ENCODE measurements around the gene FBXL19.

The FBXL19 gene

DNA sequence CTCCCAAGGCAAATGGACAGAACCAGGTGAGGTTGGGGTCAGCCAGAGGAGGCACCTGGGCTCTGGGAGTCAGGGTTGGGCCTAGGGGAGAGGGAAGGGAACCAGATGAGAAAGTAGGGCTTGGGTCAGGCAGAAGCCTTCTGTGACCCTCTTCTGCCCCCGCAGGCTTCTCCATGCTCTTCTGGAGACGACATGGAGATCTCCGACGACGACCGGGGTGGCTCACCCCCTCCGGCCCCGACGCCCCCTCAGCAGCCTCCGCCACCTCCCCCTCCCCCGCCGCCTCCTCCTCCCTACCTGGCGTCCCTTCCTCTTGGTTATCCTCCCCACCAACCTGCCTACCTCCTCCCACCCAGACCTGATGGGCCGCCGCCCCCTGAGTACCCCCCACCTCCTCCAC lies 42.1 kb downstream of the FBXL19 start:
- Histone ChIP-seq H3K27me3 (ENCODE audit: control insufficient read depth, insufficient read depth, low read length) (no peaks in the 10 kb centered on the region), H3K4me1 (ENCODE audit: control insufficient read depth, insufficient read depth, low read length) (no peaks in the 10 kb centered on the region), H3K9ac (ENCODE audit: low read depth, low read length) (no peak overlapping the region), H3K9me3 (ENCODE audit: control insufficient read depth, insufficient read depth, low read length) (no peaks in the 10 kb centered on the region), H3K4me3 (ENCODE audit: low read depth, low read length) (no peak overlapping the region), H3K36me3 (ENCODE audit: control insufficient read depth, insufficient read depth, low read length) (peaks cover 67% of the 10 kb centered on the region)

DNA sequence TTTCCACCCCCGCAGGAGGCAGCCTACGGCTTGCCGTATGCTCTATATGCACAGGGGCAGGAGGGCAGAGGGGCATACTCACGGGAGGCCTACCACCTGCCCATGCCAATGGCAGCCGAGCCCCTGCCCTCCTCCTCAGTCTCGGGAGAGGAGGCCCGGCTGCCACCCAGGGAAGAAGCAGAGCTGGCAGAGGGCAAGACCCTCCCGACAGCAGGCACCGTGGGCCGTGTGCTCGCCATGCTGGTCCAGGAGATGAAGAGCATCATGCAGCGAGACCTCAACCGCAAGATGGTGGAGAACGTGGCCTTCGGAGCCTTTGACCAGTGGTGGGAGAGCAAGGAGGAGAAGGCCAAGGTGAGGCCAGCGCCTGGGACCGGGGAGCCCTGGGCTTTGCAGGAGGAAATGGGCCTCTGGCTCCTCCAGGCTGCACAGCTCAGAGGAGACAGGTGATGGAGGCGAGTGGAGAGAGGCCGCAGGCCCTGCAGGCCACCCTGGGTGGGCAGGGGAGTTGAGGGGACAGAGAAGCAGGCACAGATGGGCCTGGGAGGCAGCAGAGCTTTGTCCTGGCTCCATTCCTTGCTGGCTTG lies 42.8 kb downstream of the FBXL19 start:
- Histone ChIP-seq H3K36me3 (ENCODE audit: control insufficient read depth, insufficient read depth, low read length) (peaks cover 67% of the 10 kb centered on the region), H3K4me1 (ENCODE audit: control insufficient read depth, insufficient read depth, low read length) (no peaks in the 10 kb centered on the region), H3K4me3 (ENCODE audit: low read depth, low read length) (no peak overlapping the region), H3K9ac (ENCODE audit: low read depth, low read length) (no peak overlapping the region), H3K27me3 (ENCODE audit: control insufficient read depth, insufficient read depth, low read length) (no peaks in the 10 kb centered on the region), H3K9me3 (ENCODE audit: control insufficient read depth, insufficient read depth, low read length) (no peaks in the 10 kb centered on the region)

DNA sequence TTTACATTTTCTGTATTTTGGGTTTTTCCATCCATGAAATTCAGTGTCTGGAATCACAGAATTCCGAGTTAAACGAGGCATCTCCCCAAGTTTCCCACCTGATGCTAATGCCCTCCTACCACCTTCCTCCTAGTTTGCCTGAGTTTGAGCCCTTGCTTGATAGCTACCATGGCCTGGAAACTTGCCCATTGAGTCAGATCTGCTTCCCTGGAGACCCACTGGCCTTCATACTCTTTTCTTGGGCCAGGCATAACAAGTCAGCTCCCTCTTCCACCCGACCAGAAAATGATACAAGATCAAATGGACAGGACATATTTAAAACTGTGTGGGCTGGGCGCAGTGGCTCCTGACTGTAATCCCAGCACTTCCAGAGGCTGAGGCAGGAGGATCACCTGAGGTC lies 44.4 kb downstream of the FBXL19 start:
- Histone ChIP-seq H3K4me3 (ENCODE audit: low read depth, low read length) (no peak overlapping the region), H3K4me1 (ENCODE audit: control insufficient read depth, insufficient read depth, low read length) (no peaks in the 10 kb centered on the region), H3K9ac (ENCODE audit: low read depth, low read length) (no peak overlapping the region), H3K9me3 (ENCODE audit: control insufficient read depth, insufficient read depth, low read length) (no peaks in the 10 kb centered on the region), H3K36me3 (ENCODE audit: control insufficient read depth, insufficient read depth, low read length) (peaks cover 75% of the 10 kb centered on the region), H3K27me3 (ENCODE audit: control insufficient read depth, insufficient read depth, low read length) (no peaks in the 10 kb centered on the region)

DNA sequence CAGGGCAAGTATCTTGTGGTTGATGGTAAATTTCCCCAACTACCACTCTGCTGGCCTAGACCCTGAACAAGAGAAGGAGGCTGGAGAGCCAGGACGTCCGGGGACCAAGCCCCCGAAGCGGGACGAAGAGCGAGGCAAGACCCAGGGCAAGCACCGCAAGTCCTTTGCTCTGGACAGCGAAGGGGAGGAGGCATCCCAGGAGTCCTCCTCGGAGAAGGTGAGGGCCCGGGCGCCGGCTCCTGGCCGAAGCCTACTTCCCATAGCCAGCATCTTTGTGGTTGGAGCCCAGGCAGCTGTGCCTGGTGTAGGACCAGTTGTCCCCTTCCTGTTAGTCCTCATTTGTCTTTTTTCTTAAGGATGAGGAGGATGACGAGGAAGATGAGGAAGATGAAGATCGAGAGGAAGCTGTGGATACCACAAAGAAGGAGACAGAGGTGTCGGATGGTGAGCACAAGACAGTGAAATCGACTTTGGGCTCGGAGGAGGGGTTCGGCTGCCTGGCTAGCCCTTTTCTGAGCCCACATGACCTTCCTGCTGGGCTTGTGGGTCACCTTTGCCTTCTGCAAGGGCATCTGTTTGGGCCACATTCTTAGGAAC lies 46.0 kb downstream of the FBXL19 start:
- no peaks in the 10 kb centered on the region for H3K4me1 ChIP-seq (ENCODE audit: control insufficient read depth, insufficient read depth, low read length)
- H3K9me3 ChIP-seq (ENCODE audit: control insufficient read depth, insufficient read depth, low read length): no peaks in the 10 kb centered on the region
- H3K9ac ChIP-seq (ENCODE audit: low read depth, low read length): no peak overlapping the region
- H3K36me3 ChIP-seq (ENCODE audit: control insufficient read depth, insufficient read depth, low read length): peaks cover 73% of the 10 kb centered on the region
- H3K4me3 ChIP-seq (ENCODE audit: low read depth, low read length): no peak overlapping the region
- no peaks in the 10 kb centered on the region for H3K27me3 ChIP-seq (ENCODE audit: control insufficient read depth, insufficient read depth, low read length)

DNA sequence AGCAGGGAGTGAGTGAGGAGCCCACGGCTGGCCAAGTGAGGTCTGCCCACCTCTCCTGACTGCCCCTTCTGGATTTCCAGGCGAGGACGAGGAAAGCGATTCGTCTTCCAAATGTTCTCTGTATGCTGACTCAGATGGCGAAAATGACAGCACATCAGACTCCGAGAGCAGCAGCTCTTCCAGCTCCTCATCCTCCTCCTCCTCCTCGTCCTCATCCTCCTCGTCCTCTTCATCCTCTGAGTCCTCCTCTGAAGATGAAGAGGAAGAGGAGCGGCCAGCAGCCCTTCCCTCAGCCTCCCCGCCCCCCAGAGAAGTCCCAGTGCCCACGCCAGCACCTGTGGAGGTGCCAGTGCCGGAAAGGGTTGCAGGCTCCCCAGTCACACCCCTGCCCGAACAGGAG lies 47.9 kb downstream of the FBXL19 start:
- no peak overlapping the region for H3K4me3 ChIP-seq (ENCODE audit: low read depth, low read length)
- H3K9ac ChIP-seq (ENCODE audit: low read depth, low read length): no peak overlapping the region
- H3K27me3 ChIP-seq (ENCODE audit: control insufficient read depth, insufficient read depth, low read length): no peaks in the 10 kb centered on the region
- no peaks in the 10 kb centered on the region for H3K4me1 ChIP-seq (ENCODE audit: control insufficient read depth, insufficient read depth, low read length)
- H3K9me3 ChIP-seq (ENCODE audit: control insufficient read depth, insufficient read depth, low read length): no peaks in the 10 kb centered on the region
- H3K36me3 ChIP-seq (ENCODE audit: control insufficient read depth, insufficient read depth, low read length): peaks cover 71% of the 10 kb centered on the region

DNA sequence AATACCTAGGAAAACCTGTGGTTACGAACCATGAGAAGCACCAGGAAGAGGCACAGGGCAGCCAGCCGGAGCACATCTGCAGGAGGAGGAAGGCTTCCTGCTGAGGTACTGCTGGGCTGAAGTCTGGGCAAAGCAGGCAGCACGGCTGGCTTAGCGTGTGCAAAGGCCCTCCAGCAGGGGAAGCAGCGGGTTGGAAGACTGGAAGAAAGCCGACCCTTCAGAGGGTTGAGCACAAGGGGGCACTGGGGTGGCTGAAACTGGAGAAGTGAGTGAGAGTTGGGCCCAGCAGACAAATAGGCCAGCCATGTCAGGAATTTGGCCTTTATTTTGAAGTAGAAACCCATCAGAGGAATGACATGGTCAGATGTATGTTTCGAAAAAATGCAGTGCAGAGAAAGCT lies 49.5 kb downstream of the FBXL19 start:
- no peak overlapping the region for H3K9ac ChIP-seq (ENCODE audit: low read depth, low read length)
- H3K4me3 ChIP-seq (ENCODE audit: low read depth, low read length): no peak overlapping the region
- H3K36me3 ChIP-seq (ENCODE audit: control insufficient read depth, insufficient read depth, low read length): peaks cover 65% of the 10 kb centered on the region

DNA sequence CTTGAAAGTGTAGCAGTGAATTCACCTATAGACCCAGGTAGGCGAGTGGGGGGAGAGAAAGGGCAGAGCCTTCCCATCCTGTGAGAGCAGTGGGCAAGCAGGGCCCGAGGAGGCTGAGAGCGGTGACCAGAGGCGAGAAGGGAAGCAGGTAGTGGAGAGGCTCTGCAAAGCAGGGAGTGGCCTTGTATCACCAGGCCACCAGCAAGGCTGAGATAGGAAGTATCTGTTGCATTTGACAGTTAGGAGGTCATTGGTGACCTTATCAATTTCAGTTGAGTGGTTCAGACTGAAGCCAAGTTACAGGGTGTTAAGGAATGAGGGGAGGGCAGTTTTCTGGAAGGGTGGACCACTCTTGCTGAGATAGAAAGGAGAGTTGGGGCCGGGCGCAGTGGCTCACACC lies 51.0 kb downstream of the FBXL19 start:
- Histone ChIP-seq H3K4me1 (ENCODE audit: control insufficient read depth, insufficient read depth, low read length) (no peaks in the 10 kb centered on the region), H3K9me3 (ENCODE audit: control insufficient read depth, insufficient read depth, low read length) (no peaks in the 10 kb centered on the region), H3K27me3 (ENCODE audit: control insufficient read depth, insufficient read depth, low read length) (no peaks in the 10 kb centered on the region), H3K36me3 (ENCODE audit: control insufficient read depth, insufficient read depth, low read length) (peaks cover 67% of the 10 kb centered on the region), H3K9ac (ENCODE audit: low read depth, low read length) (no peak overlapping the region), H3K4me3 (ENCODE audit: low read depth, low read length) (no peak overlapping the region)

More for the DNA sequence above, 49.5 kb downstream of the FBXL19 start:
- Histone ChIP-seq H3K4me1 (ENCODE audit: control insufficient read depth, insufficient read depth, low read length) (no peaks in the 10 kb centered on the region), H3K27me3 (ENCODE audit: control insufficient read depth, insufficient read depth, low read length) (no peaks in the 10 kb centered on the region), H3K9me3 (ENCODE audit: control insufficient read depth, insufficient read depth, low read length) (no peaks in the 10 kb centered on the region)

DNA sequence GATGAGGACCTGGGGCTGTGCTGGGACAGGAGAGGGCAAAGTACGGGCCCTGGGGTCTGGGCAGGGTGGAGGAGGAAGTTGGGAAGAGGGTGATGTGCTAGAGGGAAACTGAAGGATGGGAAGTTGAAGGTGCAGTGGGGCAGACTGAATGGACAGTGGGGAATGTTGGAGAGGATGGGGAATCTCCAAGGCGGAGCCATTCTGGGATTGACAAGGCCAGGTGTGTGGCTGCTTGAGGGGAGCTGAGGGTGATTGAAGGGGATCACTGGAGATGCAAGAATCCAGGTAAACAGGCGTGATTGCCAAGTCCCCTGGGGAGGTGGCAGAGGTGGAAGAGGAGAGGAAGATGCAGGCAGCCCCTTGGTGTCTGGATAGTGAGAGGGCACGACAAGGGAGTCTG lies 53.1 kb downstream of the FBXL19 start:
- no peak overlapping the region for H3K4me3 ChIP-seq (ENCODE audit: low read depth, low read length)
- no peak overlapping the region for H3K9ac ChIP-seq (ENCODE audit: low read depth, low read length)
- H3K36me3 ChIP-seq (ENCODE audit: control insufficient read depth, insufficient read depth, low read length): peaks cover 66% of the 10 kb centered on the region
- no peaks in the 10 kb centered on the region for H3K27me3 ChIP-seq (ENCODE audit: control insufficient read depth, insufficient read depth, low read length)
- no peaks in the 10 kb centered on the region for H3K9me3 ChIP-seq (ENCODE audit: control insufficient read depth, insufficient read depth, low read length)
- H3K4me1 ChIP-seq (ENCODE audit: control insufficient read depth, insufficient read depth, low read length): no peaks in the 10 kb centered on the region

DNA sequence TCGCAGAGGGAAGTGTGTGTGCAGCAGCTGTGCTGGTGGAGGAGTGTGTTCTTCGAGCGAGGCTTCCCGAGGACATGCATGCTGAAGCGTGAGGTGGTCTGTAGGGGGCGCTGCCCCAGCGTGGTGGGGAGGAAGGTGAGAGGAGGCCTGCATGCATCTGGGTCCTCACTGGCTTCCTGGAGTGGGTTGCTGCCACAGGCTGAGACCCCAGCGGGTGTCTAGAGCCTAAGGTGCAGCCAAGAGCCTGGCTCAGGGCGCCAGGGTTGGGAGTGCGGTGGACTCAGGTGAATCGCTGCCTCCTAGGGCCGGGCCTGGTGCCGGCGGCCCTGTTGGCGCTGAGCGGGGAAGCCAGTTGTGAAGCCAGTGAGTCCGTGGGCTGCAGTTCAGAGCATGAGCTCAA lies 54.1 kb downstream of the FBXL19 start:
- no peaks in the 10 kb centered on the region for H3K27me3 ChIP-seq (ENCODE audit: control insufficient read depth, insufficient read depth, low read length)
- H3K36me3 ChIP-seq (ENCODE audit: control insufficient read depth, insufficient read depth, low read length): peaks cover 59% of the 10 kb centered on the region

DNA sequence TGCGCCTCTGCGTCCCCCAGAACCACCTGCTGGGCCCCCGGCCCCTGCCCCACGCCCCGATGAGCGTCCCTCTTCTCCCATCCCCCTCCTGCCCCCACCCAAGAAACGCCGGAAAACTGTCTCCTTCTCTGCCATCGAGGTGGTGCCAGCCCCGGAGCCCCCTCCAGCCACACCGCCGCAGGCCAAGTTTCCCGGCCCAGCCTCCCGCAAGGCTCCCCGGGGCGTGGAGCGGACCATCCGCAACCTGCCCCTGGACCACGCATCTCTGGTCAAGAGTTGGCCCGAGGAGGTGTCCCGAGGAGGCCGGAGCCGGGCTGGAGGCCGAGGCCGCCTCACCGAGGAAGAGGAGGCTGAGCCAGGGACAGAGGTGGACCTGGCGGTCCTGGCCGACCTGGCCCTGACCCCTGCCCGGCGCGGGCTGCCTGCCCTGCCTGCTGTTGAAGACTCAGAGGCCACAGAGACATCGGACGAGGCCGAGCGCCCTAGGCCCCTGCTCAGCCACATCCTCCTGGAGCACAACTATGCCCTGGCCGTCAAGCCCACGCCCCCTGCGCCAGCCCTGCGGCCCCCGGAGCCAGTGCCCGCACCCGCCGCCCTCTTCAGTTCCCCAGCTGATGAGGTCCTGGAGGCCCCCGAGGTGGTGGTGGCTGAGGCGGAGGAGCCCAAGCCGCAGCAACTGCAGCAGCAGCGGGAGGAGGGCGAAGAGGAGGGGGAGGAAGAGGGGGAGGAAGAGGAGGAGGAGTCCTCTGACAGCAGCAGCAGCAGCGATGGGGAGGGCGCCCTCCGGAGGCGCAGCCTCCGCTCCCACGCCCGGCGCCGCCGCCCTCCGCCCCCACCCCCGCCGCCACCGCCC lies 56.0 kb downstream of the FBXL19 start:
- H3K27me3 ChIP-seq (ENCODE audit: control insufficient read depth, insufficient read depth, low read length): no peaks in the 10 kb centered on the region
- no peaks in the 10 kb centered on the region for H3K4me1 ChIP-seq (ENCODE audit: control insufficient read depth, insufficient read depth, low read length)
- H3K36me3 ChIP-seq (ENCODE audit: control insufficient read depth, insufficient read depth, low read length): peaks cover 57% of the 10 kb centered on the region
- H3K9me3 ChIP-seq (ENCODE audit: control insufficient read depth, insufficient read depth, low read length): no peaks in the 10 kb centered on the region
- H3K4me3 ChIP-seq (ENCODE audit: low read depth, low read length): no peak overlapping the region
- no peak overlapping the region for H3K9ac ChIP-seq (ENCODE audit: low read depth, low read length)

More for the DNA sequence above, 54.1 kb downstream of the FBXL19 start:
- Histone ChIP-seq H3K9me3 (ENCODE audit: control insufficient read depth, insufficient read depth, low read length) (no peaks in the 10 kb centered on the region), H3K4me1 (ENCODE audit: control insufficient read depth, insufficient read depth, low read length) (no peaks in the 10 kb centered on the region), H3K4me3 (ENCODE audit: low read depth, low read length) (no peak overlapping the region), H3K9ac (ENCODE audit: low read depth, low read length) (no peak overlapping the region)

DNA sequence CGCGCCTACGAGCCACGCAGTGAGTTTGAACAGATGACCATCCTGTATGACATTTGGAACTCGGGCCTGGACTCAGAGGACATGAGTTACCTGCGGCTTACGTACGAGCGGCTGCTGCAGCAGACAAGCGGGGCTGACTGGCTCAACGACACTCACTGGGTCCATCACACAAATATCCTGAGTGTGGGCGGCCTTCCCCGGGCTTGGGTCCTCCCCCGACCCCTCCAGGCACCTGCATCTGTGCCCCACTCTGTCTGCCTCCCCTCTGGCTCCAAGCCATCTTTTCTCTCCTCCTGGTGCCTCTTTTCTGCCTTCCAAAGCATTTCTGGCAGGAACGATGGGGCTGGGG lies 56.6 kb downstream of the FBXL19 start:
- H3K36me3 ChIP-seq (ENCODE audit: control insufficient read depth, insufficient read depth, low read length): peaks cover 56% of the 10 kb centered on the region

DNA sequence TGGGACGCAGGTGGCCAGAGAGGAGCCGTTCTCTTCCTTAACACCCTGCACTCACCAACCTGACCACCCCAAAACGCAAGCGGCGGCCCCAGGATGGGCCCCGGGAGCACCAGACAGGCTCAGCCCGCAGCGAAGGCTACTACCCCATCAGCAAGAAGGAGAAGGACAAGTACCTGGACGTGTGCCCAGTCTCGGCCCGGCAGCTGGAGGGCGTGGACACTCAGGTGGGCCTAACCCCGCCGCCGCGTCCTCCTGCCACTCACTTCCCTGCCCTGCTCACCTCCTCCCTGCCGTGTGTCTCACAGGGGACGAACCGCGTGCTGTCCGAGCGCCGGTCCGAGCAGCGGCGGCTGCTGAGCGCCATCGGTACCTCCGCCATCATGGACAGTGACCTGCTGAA lies 57.1 kb downstream of the FBXL19 start:
- Histone ChIP-seq H3K27me3 (ENCODE audit: control insufficient read depth, insufficient read depth, low read length) (no peaks in the 10 kb centered on the region), H3K4me3 (ENCODE audit: low read depth, low read length) (no peak overlapping the region), H3K36me3 (ENCODE audit: control insufficient read depth, insufficient read depth, low read length) (peaks cover 53% of the 10 kb centered on the region), H3K9me3 (ENCODE audit: control insufficient read depth, insufficient read depth, low read length) (no peaks in the 10 kb centered on the region), H3K9ac (ENCODE audit: low read depth, low read length) (no peak overlapping the region), H3K4me1 (ENCODE audit: control insufficient read depth, insufficient read depth, low read length) (no peaks in the 10 kb centered on the region)

More for the DNA sequence above, 56.6 kb downstream of the FBXL19 start:
- Histone ChIP-seq H3K4me1 (ENCODE audit: control insufficient read depth, insufficient read depth, low read length) (no peaks in the 10 kb centered on the region), H3K4me3 (ENCODE audit: low read depth, low read length) (no peak overlapping the region), H3K27me3 (ENCODE audit: control insufficient read depth, insufficient read depth, low read length) (no peaks in the 10 kb centered on the region), H3K9ac (ENCODE audit: low read depth, low read length) (no peak overlapping the region), H3K9me3 (ENCODE audit: control insufficient read depth, insufficient read depth, low read length) (no peaks in the 10 kb centered on the region)

Data from iPS-15b (cell line).